HG02852 (cell line): ENCODE data around the gene PDC.
A peak's percentile ranks its signal among the peaks of the same experiment; 100 is the strongest.
"Not testable (repeated sequence)": the region's sequence is repeated elsewhere in the genome, so short reads cannot be mapped to it uniquely, and the experiment has no call there.

ENCODE experiments used
- ATAC-seq: cut with Tn5 transposase; IDR thresholded peaks from one replicate; pipeline ENCODE4 v1.9.1; 2021; ENCODE audit warnings: mild to moderate bottlenecking, moderate library complexity; ENCODE audit not compliant: unreplicated experiment

Gene PDC

DNA sequence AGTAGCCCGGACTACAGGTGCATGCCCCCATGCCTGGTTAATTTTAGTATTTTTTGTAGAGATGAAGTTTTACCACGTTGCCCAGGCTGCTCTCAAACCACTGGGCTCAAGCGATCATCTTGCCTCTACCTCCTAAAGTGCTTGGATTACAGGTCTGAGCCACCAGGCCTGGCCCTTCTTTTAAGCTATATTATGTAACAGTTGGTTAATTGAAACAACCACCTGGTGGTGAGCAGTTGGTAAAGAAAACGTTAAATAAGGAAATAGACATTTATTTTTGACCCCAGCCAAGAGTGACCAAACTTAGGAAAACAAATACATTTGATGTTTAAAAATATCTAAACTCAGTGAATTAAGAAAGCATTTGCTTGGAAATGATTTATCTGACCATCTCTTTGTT, 12.1 kb upstream of the PDC start:
- ATAC-seq: no peak

GRCh38 chr1:186465946-186466345, 5.0 kb upstream of the PDC start:
- no peak for ATAC-seq

GRCh38 chr1:186465491-186465890, 4.6 kb upstream of the PDC start:
- ATAC-seq: not testable (repeated sequence)

GRCh38 chr1:186463926-186464325, 3.0 kb upstream of the PDC start:
- ATAC-seq: no peak

GRCh38 chr1:186463511-186463910, 2.6 kb upstream of the PDC start:
- ATAC-seq: no peak

DNA sequence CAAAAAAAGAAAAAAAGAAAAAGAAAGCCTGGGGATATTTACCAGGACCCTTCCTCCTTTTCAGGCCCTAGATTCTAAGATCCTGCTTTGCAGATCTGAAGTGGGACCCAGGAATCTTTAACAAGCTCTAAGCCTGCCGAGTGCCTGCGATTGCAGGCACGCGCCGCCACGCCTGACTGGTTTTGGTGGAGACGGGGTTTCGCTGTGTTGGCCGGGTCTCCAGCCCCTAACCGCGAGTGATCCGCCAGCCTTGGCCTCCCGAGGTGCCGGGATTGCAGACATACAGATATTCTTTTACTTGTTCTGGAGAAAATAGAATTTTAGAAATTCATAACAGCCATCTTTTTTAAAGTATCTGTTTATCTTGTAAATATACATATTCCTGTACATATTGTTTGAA, 1.8 kb downstream of the PDC start:
- not testable (repeated sequence) for ATAC-seq

DNA sequence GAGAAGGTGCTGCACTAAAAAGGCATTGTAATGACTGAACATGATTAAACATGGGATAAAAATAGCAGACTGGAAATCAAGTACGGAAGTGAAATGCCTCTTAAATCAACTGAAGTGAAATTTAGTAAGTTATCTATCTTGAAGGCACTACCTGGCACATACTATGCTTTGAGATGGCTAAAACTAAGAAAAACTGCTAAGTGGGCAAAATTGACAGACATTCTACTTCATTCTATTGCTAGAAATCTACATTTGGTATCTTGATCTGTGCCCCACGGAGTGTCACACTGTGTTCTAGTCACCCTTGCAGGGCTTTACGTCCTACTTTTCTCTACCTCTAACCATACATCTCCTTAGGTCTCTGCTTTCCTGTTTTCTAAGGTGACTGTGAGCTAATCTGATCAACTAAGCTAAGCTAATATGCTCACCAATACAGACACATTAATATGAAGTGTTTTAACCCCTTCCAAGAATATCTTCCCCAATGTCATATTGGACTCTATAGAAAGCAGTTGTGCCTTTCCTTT, 4.1 kb downstream of the PDC start:
- ATAC-seq: no peak

DNA sequence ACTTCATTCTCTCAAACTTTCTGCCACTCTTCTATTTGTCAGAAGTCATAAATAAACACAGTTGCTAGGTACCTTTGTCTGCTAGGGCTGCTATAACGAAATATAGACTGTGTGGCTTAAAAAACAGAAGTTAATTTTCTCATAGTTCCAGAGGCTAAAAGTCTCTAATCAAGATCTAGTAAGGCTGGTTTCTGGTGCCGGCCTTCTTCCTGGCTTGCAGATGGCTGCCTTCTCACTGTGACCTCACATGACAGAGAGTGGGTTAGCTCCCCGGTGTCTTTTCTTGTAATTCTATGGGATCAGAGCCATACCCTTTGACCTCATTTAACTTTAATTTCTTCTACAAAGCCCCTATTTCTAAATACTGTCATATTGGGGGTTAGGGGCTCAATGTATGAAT, 5.9 kb downstream of the PDC start:
- no peak for ATAC-seq

DNA sequence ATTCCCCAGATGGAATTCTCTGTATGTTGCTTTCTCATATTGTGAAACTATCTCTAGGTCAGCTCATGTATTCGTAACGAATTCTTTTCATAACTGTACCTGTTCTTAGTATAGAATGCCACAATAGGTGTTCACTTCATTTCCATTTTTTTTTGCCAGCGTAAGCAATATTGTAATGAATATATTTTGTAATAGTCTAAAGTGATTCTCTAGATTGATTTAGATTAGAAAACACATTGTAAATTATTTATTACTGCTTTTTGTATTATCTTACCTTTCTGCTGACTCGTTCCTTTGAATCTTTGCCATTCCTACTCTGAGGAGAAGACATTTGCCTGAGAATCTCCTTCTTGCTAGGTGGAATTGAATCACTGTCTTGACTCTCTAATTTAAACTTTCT, 14.8 kb downstream of the PDC start:
- no peak for ATAC-seq

GRCh38 chr1:186443638-186444037, 17.3 kb downstream of the PDC start:
- ATAC-seq: peak; percentile 57

DNA sequence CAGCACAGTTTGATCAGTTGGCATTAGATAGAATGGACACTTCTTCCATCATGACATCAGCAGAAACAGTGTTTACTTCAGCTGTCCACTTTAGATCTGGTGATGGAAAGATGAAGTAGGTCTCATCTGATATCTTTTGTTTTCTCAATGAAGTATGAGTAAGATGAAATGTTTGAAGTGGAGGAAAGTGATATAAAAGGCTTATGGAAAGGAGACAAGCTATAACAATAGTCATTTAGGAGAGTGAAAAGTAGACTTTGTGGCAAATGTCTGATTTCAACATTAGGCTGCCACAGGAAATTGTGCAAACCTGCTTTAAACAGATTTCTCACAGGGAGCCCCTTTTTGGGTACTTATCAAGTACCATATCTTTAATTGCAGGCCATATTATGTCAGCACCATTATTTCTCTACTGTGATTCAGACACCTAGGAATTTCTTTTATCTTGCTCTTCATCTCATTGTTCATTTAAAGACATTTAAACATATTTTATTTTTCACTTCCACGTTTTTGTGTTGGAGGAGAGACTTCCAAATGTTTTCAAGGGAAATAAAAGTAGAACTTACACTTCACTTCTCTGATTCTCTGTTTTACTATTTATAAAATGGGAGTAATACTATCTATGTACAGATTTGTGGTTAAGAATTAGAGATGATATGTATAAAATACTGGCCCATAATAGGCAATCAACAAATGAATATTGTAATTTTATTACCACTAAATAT, 18.1 kb downstream of the PDC start:
- no peak for ATAC-seq

DNA sequence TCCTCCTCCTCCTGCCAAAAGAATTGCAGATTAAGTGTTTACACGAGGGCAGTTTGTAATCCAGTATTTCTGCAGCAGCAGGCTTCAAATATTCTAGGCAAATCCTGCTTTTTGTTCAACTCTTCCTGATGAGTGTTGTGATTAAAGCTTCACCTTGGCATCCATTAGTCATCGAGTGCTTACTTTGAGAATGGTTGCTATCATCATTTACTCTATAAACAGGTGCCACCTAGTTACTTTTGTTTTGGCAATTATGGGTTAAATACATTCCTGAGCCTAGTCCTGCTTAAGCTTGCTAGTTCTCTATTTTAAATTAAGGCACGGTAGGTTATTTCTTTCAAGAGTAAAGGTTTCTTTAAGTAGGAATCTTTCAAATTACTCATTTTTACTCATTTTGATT, 20.3 kb downstream of the PDC start:
- ATAC-seq: no peak

GRCh38 chr1:186438567-186438966, 22.3 kb downstream of the PDC start:
- no peak for ATAC-seq

- no peak for ATAC-seq
Observed at GRCh38 chr1:186435336-186435735, 25.6 kb downstream of the PDC start.

- no peak for ATAC-seq
Observed at GRCh38 chr1:186429017-186429416, 31.9 kb downstream of the PDC start.

GRCh38 chr1:186426118-186426517, 34.8 kb downstream of the PDC start:
- no peak for ATAC-seq

DNA sequence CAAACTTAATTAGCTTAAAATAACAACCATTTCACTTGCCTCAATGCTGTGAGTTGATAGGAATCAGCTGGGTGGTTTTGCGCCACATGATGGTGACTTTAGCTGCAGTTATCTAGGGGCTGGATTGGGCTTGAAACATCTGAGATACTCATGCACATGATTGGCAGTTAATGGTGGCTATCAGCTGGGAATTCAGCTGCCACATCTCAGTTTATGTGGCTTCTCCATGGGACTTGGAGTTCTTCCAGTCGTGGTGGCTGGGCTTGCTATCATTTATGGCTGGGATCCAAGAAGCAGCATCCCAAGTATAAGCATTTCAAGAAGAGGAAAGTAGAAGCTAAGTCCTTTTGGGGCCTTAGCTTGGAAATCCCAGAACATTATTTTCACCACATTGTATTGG, 36.4 kb downstream of the PDC start:
- ATAC-seq: no peak

DNA sequence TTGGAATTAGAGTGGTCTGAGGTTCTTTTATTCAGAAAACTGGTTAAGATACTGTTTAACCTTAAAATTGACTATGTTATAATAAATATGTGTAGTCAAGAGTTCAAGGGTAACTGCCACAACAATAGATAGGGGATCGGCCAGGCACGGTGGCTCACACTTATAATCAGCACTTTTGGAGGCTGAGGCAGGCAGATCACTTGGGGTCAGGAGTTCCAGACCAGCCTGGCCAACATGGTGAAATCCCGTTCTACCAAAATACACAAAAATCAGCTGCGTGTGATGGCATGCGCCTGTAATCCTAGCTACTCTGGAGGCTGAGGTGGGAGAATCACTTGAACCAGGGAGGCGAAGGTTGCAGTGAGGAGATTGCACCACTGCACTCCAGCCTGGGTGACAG, 39.5 kb downstream of the PDC start:
- no peak for ATAC-seq

- peak; percentile 98 for ATAC-seq
Observed at GRCh38 chr1:186420923-186421322, 40.0 kb downstream of the PDC start.

GRCh38 chr1:186420311-186420710, 40.6 kb downstream of the PDC start:
- ATAC-seq: no peak

- ATAC-seq: no peak
Observed at GRCh38 chr1:186418503-186418902, 42.4 kb downstream of the PDC start.

- ATAC-seq: no peak
Observed at GRCh38 chr1:186413319-186413718, 47.6 kb downstream of the PDC start.

DNA sequence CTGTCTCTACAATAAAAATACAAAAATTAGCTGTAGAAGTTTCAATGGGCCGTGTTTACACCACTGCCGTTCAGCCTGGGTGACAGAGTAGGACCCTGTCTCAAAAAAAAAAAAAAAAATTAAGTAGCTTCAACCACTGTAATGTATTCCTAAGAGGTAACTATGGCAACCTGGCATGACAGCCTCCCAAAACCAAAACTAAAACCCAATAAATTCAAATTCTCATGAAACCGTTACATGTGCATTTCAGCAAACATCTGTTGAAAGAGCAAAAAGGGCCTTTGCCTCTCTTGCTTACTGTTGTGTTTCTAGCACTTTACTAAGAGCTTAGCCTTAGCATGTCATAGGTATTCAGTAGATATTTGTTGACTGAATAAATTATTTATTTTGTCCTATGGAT, 51.8 kb downstream of the PDC start:
- ATAC-seq: peak; percentile 78
